WTC11 (cell line): Measurements from ENCODE around the gene IMPDH1. TPM values are rescaled to one million over a fixed set of nuclear protein-coding genes. Genes with fewer than 3 reads are reported as not detected.

Experiments used
- ATAC-seq: fragments of 200-7000 bp; cut with Tn5 transposase; 2 replicates; pipeline ENCODE4 v1.10.0; 2021; ENCODE audit warnings: mild to moderate bottlenecking, moderate library complexity
- CTCF ChIA-PET: fragments of 300-600 bp; sonication (Branson Sonifier 250); formaldehyde crosslinking; loops from one replicate; lab custom pipeline; 2021; ENCODE audit warnings: antibody characterized with exemption; lab: Charles Lee
- POLR2A ChIA-PET: fragments of 350-600 bp; sonication (Branson Sonifier 250); formaldehyde crosslinking; loops from one replicate; lab custom pipeline; 2021; ENCODE audit warnings: antibody characterized with exemption; lab: Charles Lee
- DNase-seq: peaks from one replicate; pipeline ENCODE4 v3.0.0; 2021; ENCODE audit warnings: low spot score
- H3K27ac Mint-ChIP-seq: 2 replicates; pipeline ENCODE4 v1.8.0; 2021; ENCODE audit warnings: mixed read lengths
- H3K27me3 Mint-ChIP-seq: 2 replicates; pipeline ENCODE4 v1.8.0; 2021; ENCODE audit warnings: low read depth, mild to moderate bottlenecking, moderate library complexity, mixed read lengths
- H3K36me3 Mint-ChIP-seq: 2 replicates; pipeline ENCODE4 v1.8.0; 2021; ENCODE audit warnings: mixed read lengths
- H3K4me1 Mint-ChIP-seq: 2 replicates; pipeline ENCODE4 v1.8.0; 2022; ENCODE audit warnings: mixed read lengths
- H3K4me3 Mint-ChIP-seq: 2 replicates; pipeline ENCODE4 v1.8.0; 2021; ENCODE audit warnings: mild to moderate bottlenecking, moderate library complexity, mixed read lengths
- H3K9me3 Mint-ChIP-seq: 2 replicates; pipeline ENCODE4 v1.8.0; 2021; ENCODE audit warnings: mixed read lengths
- AFF4 ChIP-seq: sonication (generic); formaldehyde crosslinking; IDR thresholded peaks from 2 replicates; pipeline ENCODE4 v1.8.1; 2023; ENCODE audit warnings: mild to moderate bottlenecking, missing genetic modification reagents, borderline replicate concordance
- ARID4B ChIP-seq: sonication (generic); formaldehyde crosslinking; IDR thresholded peaks from 2 replicates; pipeline ENCODE4 v1.8.0; 2023; ENCODE audit warnings: missing genetic modification reagents, mild to moderate bottlenecking, borderline replicate concordance
- ATF1 ChIP-seq: sonication (generic); formaldehyde crosslinking; IDR thresholded peaks from 2 replicates; pipeline ENCODE4 v1.8.1; 2023; ENCODE audit warnings: mild to moderate bottlenecking, moderate library complexity, missing genetic modification reagents
- ESRRA ChIP-seq: sonication (generic); formaldehyde crosslinking; IDR thresholded peaks from 2 replicates; pipeline ENCODE4 v1.8.1; 2022; ENCODE audit warnings: mild to moderate bottlenecking, missing genetic modification reagents, borderline replicate concordance
- FOXJ3 ChIP-seq: sonication (generic); formaldehyde crosslinking; IDR thresholded peaks from 2 replicates; pipeline ENCODE4 v1.9.0; 2021; ENCODE audit warnings: missing genetic modification reagents, mild to moderate bottlenecking, borderline replicate concordance
- FOXK1 ChIP-seq: sonication (generic); formaldehyde crosslinking; IDR thresholded peaks from 2 replicates; pipeline ENCODE4 v1.8.0; 2022; ENCODE audit warnings: mild to moderate bottlenecking, moderate library complexity, missing genetic modification reagents
- GABPB1 ChIP-seq: sonication (generic); formaldehyde crosslinking; IDR thresholded peaks from 2 replicates; pipeline ENCODE4 v1.8.1; 2023; ENCODE audit warnings: mild to moderate bottlenecking, missing genetic modification reagents
- IRF2 ChIP-seq: sonication (generic); formaldehyde crosslinking; IDR thresholded peaks from 2 replicates; pipeline ENCODE4 v1.8.0; 2022; ENCODE audit warnings: low read depth, missing genetic modification reagents, borderline replicate concordance
- MYBL2 ChIP-seq: sonication (generic); formaldehyde crosslinking; IDR thresholded peaks from 2 replicates; pipeline ENCODE4 v1.8.1; 2023; ENCODE audit warnings: mild to moderate bottlenecking, moderate library complexity, missing genetic modification reagents
- RORB ChIP-seq: fragments of 250-450 bp; sonication (Bioruptor Pico); IDR thresholded peaks from 2 replicates; pipeline ENCODE4 v1.9.0; 2021; ENCODE audit warnings: mild to moderate bottlenecking
- SP1 ChIP-seq: sonication (generic); formaldehyde crosslinking; conservative IDR thresholded peaks from 2 replicates; pipeline ENCODE4 v1.8.1; 2022; ENCODE audit warnings: missing genetic modification reagents
- ZNF138 ChIP-seq: sonication (generic); formaldehyde crosslinking; conservative IDR thresholded peaks from 2 replicates; pipeline ENCODE4 v1.8.1; 2022; ENCODE audit warnings: mild to moderate bottlenecking, moderate library complexity, missing genetic modification reagents
- ZNF512 ChIP-seq: sonication (generic); formaldehyde crosslinking; IDR thresholded peaks from 2 replicates; pipeline ENCODE4 v1.8.1; 2022; ENCODE audit warnings: missing genetic modification reagents, borderline replicate concordance
- ZNF532 ChIP-seq: fragments of 250-450 bp; sonication (Bioruptor Pico); IDR thresholded peaks from 2 replicates; pipeline ENCODE4 v1.9.0; 2021; ENCODE audit warnings: mild to moderate bottlenecking, borderline replicate concordance
- ZNF671 ChIP-seq: fragments of 250-450 bp; sonication (Bioruptor Pico); IDR thresholded peaks from 2 replicates; pipeline ENCODE4 v1.8.0; 2021; ENCODE audit warnings: mild to moderate bottlenecking
- ZSCAN18 ChIP-seq: fragments of 250-450 bp; sonication (Bioruptor Pico); IDR thresholded peaks from 2 replicates; pipeline ENCODE4 v2.1.2; 2022; ENCODE audit warnings: mild to moderate bottlenecking, moderate library complexity
- total RNA-seq: library from RNA; stranded (reverse); gene quantifications from 3 replicates; pipeline ENCODE4 v1.2.3, GENCODE V29; 2021

Gene IMPDH1
- total RNA-seq, 1 experiment from 2014 or later, result 54.2 TPM

- Mint-ChIP-seq H3K9me3 (no peaks in the 10 kb centered on the region), H3K4me3 (no peak overlapping the region), H3K4me1 (peaks cover 7% of the 10 kb centered on the region; the same call in 1 of the 2 replicates), H3K27ac (no peak overlapping the region), H3K36me3 (no peaks in the 10 kb centered on the region), H3K27me3 (no peaks in the 10 kb centered on the region)
- ATAC-seq (peak; percentile 47), DNase-seq (no peak)
- TF ChIP-seq GABPB1 (CRISPR knock-in tag) (no peak), ESRRA (CRISPR knock-in tag) (no peak), ATF1 (CRISPR knock-in tag) (no peak), ZNF512 (CRISPR knock-in tag) (no peak), AFF4 (CRISPR knock-in tag) (no peak), ZSCAN18 (no peak), RORB (CRISPR knock-in tag) (no peak), ZNF138 (CRISPR knock-in tag) (no peak), IRF2 (CRISPR knock-in tag) (no peak), MYBL2 (CRISPR knock-in tag) (no peak), ZNF532 (no peak), SP1 (CRISPR knock-in tag) (no peak), FOXK1 (CRISPR knock-in tag) (no peak)
- CTCF ChIA-PET, result interaction anchor here (0.7 to 1.9 kb wide), 6 partner anchors 15 to 265 kb away, joined by 3 to 9 read pairs (median 6); no protein-coding TSS in a partner anchor
- POLR2A ChIA-PET, result no interaction called here
Observed at GRCh38 chr7:128443831-128444600, 34.2 kb upstream of the IMPDH1 start.

GRCh38 chr7:128442356-128442755, 32.6 kb upstream of the IMPDH1 start:
- Mint-ChIP-seq H3K27me3 (no peaks in the 10 kb centered on the region), H3K27ac (no peak overlapping the region), H3K9me3 (no peaks in the 10 kb centered on the region), H3K36me3 (no peaks in the 10 kb centered on the region), H3K4me1 (peaks cover 7% of the 10 kb centered on the region; the same call in 1 of the 2 replicates), H3K4me3 (no peak overlapping the region)
- ChIA-PET POLR2A (no interaction called here), CTCF (interaction anchor here (1.4 to 1.7 kb wide), 3 partner anchors 10 to 17 kb away, joined by 3 to 7 read pairs (median 4); no protein-coding TSS in a partner anchor)
- no peak for DNase-seq
- ATAC-seq, result no peak
- TF ChIP-seq GABPB1 (CRISPR knock-in tag) (no peak), ZNF671 (CRISPR knock-in tag) (no peak), FOXJ3 (CRISPR knock-in tag) (no peak), ARID4B (no peak)
